Right lobe of liver (tissue), 4 donors: ENCODE measurements around the gene DDX46.

ENCODE experiments used
- POLR2A ChIP-seq: fragments of 450-650 bp; IDR thresholded peaks from one replicate; pipeline ENCODE4 v1.6.1; 2017; ENCODE audit warnings: antibody characterized with exemption, mild to moderate bottlenecking
- TF ChIP-seq, protein P1 (sequence below), 4 donors: fragments of 200-600 bp in 3 of 4; fragments of 450-650 bp in 1 of 4; IDR thresholded peaks; one replicate each; pipeline versions ENCODE4 v1.5.1 to v1.8.0; 2016 to 2022; ENCODE audit warnings: antibody characterized with exemption in 4 of 4, mild to moderate bottlenecking in 2 of 4
- donor health status: DM: no; HTN: no; CAD: no.
- donor health status: DM: no; HTN: no; CAD: no.
- donor health status: DM: no; HTN: yes; CAD: no.

DNA sequence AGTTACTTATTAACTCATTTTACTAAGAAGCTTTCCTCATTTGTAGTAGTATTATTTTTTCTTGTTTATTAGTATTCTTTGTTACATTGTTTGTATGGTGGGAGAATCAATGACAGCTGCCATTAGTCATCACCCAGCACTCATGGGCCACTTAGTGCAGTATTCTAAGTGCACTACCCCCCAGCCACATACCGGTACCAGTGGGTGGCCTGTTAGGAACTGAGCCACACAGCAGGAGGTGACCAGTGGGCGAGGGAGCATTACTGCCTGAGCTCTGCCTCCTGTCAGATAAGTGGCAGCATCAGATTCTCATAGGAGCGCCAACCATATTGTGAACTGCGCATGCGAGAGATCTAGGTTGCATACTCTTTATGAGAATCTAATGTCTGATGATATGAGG is 44.5 kb upstream of the DDX46 start:
- TF ChIP-seq, protein P1, sequence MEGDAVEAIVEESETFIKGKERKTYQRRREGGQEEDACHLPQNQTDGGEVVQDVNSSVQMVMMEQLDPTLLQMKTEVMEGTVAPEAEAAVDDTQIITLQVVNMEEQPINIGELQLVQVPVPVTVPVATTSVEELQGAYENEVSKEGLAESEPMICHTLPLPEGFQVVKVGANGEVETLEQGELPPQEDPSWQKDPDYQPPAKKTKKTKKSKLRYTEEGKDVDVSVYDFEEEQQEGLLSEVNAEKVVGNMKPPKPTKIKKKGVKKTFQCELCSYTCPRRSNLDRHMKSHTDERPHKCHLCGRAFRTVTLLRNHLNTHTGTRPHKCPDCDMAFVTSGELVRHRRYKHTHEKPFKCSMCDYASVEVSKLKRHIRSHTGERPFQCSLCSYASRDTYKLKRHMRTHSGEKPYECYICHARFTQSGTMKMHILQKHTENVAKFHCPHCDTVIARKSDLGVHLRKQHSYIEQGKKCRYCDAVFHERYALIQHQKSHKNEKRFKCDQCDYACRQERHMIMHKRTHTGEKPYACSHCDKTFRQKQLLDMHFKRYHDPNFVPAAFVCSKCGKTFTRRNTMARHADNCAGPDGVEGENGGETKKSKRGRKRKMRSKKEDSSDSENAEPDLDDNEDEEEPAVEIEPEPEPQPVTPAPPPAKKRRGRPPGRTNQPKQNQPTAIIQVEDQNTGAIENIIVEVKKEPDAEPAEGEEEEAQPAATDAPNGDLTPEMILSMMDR (IDR thresholded peaks at IDR 0.05): no peak
- TF ChIP-seq POLR2A: no peak
